ENCODE results near the gene TUBB.

The TUBB gene

GRCh38 chr6:30769088-30769852 lies 49.1 kb downstream of the TUBB start:
- TF ChIP-seq CTCF (IDR thresholded peaks at IDR 0.05; ENCODE audit: low read depth, low read length, missing control alignments), result no peak
- H3K4me3 ChIP-seq (ENCODE audit: low read depth, low read length), result no peak overlapping the region
- DNase-seq (ENCODE audit: low read depth), result no peak

DNA sequence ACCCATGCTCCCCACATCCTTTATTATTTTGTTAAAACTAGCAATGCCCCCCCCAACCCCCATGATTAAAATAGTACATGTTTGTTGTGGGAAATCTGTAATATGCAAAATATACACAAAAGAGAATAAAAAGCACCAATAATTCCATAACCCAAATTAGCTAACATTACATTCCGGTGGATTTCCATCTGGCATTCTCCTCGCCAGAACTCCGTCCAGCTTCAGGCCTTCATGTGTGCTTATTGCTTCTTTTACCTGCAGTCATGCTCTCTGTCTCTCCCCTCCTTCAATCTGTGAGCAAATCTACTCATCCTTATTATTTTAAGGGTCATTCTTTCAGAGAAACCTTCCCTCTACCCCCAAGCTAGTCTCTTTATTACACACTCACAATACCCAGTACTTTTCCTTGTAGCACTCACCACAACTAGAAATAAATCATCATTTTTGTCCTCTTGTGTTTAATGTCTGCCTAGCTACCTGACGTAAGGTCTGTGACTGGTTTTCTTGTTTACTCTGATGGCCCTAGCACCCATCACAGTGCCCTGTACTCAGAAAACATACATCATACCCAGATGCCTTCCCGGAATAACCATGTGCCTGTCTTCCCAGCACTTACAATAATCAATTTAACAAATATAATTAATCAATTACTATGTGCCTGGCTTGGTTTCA lies 49.8 kb downstream of the TUBB start:
- no peak for TF ChIP-seq CTCF (IDR thresholded peaks at IDR 0.05; ENCODE audit: low read depth, low read length, missing control alignments)
- H3K4me3 ChIP-seq (ENCODE audit: low read depth, low read length), result no peak overlapping the region
- no peak for DNase-seq (ENCODE audit: low read depth)

DNA sequence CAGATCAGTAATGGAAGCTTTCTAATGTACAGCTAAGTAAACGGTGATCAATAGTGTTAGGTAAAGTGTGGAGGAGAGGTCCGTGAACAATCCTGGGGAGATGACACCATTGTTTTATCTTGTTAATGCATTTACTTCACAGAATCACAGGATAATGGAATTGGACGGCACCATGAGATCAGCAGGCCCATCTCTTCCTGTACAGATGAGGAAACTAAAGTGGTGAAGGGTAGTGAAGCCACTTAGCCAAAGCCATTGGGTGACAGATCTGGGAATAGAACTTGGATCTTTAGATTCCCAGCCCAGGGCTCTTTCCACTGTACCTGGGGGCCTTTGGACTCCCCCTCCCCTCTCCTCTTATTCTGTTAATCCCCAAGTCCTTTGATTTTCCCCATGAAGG lies 50.4 kb downstream of the TUBB start:
- no peak overlapping the region for H3K4me3 ChIP-seq (ENCODE audit: low read depth, low read length)
- DNase-seq (ENCODE audit: low read depth), result no peak
- TF ChIP-seq CTCF (IDR thresholded peaks at IDR 0.05; ENCODE audit: low read depth, low read length, missing control alignments), result no peak

DNA sequence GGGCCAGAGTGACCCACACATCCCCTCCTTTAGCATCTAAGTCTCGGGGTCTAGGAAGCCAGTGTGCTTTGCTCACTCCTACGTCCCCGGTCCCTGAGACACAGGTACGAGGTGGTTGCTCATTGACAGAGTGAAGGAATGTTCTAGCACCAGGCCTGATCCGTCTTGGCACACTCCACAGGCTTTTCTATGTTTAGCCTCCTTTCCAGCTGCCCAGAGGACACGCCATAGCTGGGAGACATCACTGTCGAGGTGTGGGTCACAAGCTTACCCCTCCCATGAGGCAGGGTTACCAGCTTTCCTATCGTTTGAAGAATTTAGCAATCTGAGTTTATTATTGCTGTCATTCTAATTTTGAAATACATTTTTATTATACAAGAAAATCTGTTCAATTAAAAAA lies 54.5 kb downstream of the TUBB start:
- DNase-seq (ENCODE audit: low read depth), result no peak
- H3K4me3 ChIP-seq (ENCODE audit: low read depth, low read length), result no peak overlapping the region
- TF ChIP-seq CTCF (IDR thresholded peaks at IDR 0.05; ENCODE audit: low read depth, low read length, missing control alignments), result no peak

All from GM12864 (cell line).